NCI-H446 (cell line): ENCODE data around the gene PCDHB13.
"Not testable (repeated sequence)": the region's sequence is repeated elsewhere in the genome, so short reads cannot be mapped to it uniquely, and the experiment has no call there.

Experiments
- DNase-seq, 2 experiments: peaks; one replicate each; lab custom pipeline; 2025; lab: John Stamatoyannopoulos, UW

Gene PCDHB13

DNA sequence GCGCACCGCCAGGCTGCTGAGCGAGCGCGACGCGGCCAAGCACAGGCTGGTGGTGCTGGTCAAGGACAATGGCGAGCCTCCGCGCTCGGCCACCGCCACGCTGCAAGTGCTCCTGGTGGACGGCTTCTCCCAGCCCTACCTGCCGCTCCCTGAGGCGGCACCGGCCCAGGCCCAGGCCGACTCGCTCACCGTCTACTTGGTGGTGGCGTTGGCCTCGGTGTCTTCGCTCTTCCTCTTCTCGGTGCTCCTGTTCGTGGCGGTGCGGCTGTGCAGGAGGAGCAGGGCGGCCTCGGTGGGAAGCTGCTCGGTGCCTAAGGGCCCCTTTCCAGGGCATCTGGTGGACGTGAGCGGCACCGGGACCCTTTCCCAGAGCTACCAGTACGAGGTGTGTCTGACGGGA lies 12.1 kb upstream of the PCDHB13 start:
- DNase-seq, result not testable (repeated sequence)

- DNase-seq, result peak; percentile 27 to 56
Measured at GRCh38 chr5:141208478-141208877, 5.2 kb upstream of the PCDHB13 start, which contains the start of gene PCDHB12. Gene PCDHB12 (plus strand): TSS chr5:141208719. CDS start chr5:141208908, 189 bp downstream.

DNA sequence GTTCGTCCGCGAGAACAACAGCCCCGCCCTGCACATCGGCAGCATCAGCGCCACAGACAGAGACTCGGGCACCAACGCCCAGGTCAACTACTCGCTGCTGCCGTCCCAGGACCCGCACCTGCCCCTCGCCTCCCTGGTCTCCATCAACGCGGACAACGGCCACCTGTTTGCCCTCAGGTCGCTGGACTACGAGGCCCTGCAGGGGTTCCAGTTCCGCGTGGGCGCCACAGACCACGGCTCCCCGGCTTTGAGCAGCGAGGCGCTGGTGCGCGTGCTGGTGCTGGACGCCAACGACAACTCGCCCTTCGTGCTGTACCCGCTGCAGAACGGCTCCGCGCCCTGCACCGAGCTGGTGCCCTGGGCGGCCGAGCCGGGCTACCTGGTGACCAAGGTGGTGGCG lies 3.4 kb upstream of the PCDHB13 start:
- not testable (repeated sequence) for DNase-seq

GRCh38 chr5:141210849-141211248 lies 2.9 kb upstream of the PCDHB13 start:
- DNase-seq, result not testable (repeated sequence)

- DNase-seq, result not testable (repeated sequence)
Measured at GRCh38 chr5:141214583-141214982, 864 bp downstream of the PCDHB13 start.

GRCh38 chr5:141215504-141215903 lies 1.8 kb downstream of the PCDHB13 start:
- not testable (repeated sequence) for DNase-seq

- not testable (repeated sequence) for DNase-seq
Measured at GRCh38 chr5:141216035-141216434, 2.3 kb downstream of the PCDHB13 start.

- DNase-seq, result peak; percentile 3 to 66
Measured at GRCh38 chr5:141223112-141223783, 9.5 kb downstream of the PCDHB13 start, which contains the start of gene PCDHB14. Gene PCDHB14 (plus strand): TSS chr5:141223343. CDS start chr5:141223506, 163 bp downstream.

DNA sequence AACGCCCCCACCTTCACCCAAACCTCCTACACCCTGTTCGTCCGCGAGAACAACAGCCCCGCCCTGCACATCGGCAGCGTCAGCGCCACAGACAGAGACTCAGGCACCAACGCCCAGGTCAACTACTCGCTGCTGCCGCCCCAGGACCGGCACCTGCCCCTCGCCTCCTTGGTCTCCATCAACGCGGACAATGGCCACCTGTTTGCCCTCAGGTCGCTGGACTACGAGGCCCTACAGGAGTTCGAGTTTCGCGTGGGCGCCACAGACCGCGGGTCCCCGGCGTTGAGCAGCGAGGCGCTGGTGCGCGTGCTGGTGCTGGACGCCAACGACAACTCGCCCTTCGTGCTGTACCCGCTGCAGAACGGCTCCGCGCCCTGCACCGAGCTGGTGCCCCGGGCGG lies 11.1 kb downstream of the PCDHB13 start:
- not testable (repeated sequence) for DNase-seq

- not testable (repeated sequence) for DNase-seq
Measured at GRCh38 chr5:141225421-141225820, 11.7 kb downstream of the PCDHB13 start.

DNA sequence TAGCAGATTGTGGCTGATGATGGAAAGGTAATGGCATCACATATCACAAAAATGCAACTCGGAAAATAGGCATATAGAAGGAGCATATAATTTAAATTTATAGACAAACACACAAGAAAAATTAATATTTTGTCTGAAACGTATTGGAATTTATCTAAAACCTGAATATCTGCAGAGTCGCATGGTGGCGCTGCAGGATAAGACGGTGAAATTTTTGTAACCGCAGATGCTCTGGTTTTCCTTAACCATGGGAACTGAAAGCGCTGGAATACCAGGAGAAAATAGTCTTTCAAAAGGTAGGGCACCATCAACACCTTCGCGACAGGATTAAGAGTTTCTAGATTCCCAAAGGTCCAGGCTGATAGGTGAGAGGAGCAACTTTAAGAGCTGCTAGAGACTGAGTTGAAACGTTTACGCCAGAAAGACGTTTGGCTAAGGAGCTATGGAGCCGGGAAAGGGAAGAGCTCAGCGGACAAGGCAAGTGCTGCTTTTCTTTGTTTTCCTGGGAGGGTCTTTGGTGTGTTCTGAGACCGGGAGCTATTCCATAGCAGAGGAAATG lies 20.5 kb downstream of the PCDHB13 start:
- DNase-seq, result no peak

DNA sequence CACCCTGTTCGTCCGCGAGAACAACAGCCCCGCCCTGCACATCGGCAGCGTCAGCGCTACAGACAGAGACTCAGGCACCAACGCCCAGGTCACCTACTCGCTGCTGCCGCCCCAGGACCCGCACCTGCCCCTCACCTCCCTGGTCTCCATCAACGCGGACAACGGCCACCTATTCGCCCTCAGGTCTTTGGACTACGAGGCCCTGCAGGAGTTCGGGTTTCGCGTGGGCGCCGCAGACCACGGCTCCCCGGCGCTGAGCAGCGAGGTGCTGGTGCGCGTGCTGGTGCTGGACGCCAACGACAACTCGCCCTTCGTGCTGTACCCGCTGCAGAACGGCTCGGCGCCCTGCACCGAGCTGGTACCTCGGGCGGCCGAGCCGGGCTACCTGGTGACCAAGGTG lies 22.2 kb downstream of the PCDHB13 start:
- not testable (repeated sequence) for DNase-seq

- no peak for DNase-seq
Measured at GRCh38 chr5:141236516-141237313, 23.0 kb downstream of the PCDHB13 start.

GRCh38 chr5:141241496-141241895 lies 27.8 kb downstream of the PCDHB13 start:
- DNase-seq, result no peak

DNA sequence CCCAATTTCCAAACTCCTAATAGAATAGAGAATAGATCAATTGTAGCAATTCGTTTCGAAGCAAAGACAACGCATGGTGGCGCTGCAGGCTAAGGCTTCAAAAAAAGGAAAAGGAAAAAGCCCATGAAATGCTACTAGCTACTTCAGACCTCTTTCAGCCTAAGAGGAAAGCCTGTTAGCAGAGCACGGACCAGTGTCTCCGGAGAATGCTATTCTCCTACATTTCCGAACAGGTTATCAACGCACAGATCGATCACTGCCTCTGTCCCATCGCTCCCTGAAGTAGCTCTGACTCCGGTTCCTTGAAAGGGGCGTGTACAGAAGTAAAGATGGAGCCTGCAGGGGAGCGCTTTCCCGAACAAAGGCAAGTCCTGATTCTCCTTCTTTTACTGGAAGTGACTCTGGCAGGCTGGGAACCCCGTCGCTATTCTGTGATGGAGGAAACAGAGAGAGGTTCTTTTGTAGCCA lies 31.6 kb downstream of the PCDHB13 start, which contains the start of gene PCDHB15:
Gene PCDHB15, plus strand, starts transcription at position 146 of the 468 bp plus-strand sequence. Its CDS starts 184 bp downstream, at position 330.
- peak; percentile 41 to 70 for DNase-seq

DNA sequence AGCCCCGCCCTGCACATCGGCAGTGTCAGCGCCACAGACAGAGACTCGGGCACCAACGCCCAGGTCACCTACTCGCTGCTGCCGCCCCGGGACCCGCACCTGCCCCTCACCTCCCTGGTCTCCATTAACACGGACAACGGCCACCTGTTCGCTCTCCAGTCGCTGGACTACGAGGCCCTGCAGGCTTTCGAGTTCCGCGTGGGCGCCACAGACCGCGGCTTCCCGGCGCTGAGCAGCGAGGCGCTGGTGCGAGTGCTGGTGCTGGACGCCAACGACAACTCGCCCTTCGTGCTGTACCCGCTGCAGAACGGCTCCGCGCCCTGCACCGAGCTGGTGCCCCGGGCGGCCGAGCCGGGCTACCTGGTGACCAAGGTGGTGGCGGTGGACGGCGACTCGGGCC lies 33.3 kb downstream of the PCDHB13 start:
- DNase-seq, result not testable (repeated sequence)

DNA sequence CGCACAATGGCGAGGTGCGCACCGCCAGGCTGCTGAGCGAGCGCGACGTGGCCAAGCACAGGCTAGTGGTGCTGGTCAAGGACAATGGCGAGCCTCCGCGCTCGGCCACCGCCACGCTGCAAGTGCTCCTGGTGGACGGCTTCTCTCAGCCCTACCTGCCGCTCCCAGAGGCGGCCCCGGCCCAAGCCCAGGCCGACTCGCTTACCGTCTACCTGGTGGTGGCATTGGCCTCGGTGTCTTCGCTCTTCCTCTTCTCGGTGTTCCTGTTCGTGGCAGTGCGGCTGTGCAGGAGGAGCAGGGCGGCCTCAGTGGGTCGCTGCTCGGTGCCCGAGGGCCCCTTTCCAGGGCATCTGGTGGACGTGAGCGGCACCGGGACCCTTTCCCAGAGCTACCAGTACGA lies 33.7 kb downstream of the PCDHB13 start:
- DNase-seq, result not testable (repeated sequence)

DNA sequence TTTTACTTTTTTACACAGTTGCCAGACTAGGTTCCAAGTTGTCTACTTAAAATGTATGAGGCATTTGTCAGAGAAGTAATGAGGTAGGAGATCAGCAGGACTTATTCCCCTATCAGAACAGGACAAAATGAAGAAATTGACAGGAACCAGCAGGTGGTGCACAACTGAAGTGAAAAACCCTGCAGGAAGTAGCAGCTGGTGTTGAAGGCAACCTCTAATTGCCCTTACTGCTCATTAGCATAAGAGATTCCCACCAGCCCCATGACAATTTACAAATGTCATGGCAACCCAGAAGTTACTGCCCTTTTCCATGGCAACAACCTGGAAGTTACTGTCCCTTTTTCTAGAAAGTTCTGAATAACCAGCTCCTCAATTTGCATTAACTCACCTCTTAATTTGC lies 36.9 kb downstream of the PCDHB13 start:
- no peak for DNase-seq

GRCh38 chr5:141258464-141258863 lies 44.7 kb downstream of the PCDHB13 start:
- no peak for DNase-seq

- DNase-seq, result no peak
Measured at GRCh38 chr5:141258948-141259347, 45.2 kb downstream of the PCDHB13 start.

DNA sequence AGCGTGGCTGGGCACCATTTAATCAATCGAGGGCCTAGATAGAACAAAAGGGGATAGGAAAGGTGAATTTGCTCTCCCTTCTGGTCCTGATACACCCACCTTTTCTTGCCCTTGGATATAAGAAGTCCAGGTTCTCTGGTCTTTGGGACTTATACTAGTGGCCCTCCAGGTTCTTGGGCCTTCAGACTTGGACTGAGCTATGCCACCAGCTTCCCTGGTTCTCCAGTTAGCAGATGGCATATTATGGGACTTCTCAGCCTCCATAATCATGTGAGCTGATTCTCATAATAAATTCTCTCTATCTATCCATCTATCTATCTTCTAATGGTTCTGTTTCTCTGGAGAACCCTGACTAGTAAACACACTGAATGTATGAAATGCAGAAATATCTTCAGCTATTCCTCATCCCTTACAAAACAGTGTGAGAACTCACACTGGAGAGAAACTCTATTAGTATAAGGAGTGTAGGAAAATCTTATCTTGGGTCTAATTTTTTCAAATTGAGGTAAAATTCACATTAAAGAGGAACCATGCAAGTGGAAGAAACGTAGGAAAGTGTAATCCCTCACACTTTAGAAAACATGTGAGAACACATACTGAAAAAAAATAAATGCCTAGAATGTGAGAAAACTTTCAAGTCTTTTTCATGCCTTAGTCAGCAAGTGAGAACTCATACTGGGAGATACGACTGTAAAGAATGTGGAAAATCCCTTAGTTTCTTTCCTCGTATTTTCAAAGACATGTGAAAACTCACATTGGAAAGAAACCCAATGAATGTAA lies 46.9 kb downstream of the PCDHB13 start:
- no peak for DNase-seq

DNA sequence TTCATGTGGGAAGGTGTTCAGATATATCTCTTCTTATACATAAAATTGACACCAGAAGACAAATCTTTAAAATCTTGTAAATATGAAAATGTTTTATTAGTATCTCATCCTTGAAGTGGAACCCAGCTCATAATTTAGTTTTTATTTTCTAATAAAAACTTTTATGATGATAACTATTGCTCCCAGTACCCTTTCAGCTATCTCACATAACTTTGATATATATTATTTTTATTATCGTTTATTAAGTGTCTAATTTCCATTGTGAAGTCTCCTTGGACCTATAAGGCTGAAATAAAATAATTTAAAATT lies 47.5 kb downstream of the PCDHB13 start:
- DNase-seq, result no peak
